ENCODE results near the gene FYB1. TPM values are rescaled to one million over a fixed set of nuclear protein-coding genes. Genes with fewer than 3 reads are reported as not detected.

Gene FYB1
- total RNA-seq, 2 experiments from 2014 or later, result 129 TPM

DNA sequence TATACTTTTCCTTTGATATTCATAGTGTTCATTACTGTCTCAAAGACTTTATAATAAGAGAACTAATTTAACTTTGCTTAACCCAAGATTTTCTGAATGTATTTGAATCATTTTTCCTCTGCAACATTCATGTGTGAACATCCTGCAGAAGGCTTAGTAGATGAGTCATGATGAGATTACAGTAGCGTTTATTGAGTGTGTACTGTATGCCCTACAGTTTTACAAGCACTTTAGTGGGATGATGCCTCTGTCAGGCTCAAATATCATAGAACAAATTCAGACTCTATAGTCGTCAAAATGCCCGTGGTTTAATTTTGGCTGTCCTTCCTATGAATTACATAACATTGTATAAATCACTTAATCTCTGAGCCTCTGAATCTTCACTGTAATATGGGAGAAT lies 41.2 kb downstream of the FYB1 start:
- no peak for DNase-seq
- intact Hi-C loops (cut with micrococcal nuclease), result loop anchor here (1.0 to 10.0 kb wide), 4 partner anchors 9 to 1307 kb away; no protein-coding TSS in a partner anchor
- Mint-ChIP-seq H3K36me3 (ENCODE audit: low read depth) (peaks cover 9% of the 10 kb centered on the region), H3K27ac (peak overlapping the region; percentile 92), H3K4me3 (peak overlapping the region; percentile 75), H3K4me1 (ENCODE audit: low read depth) (peaks cover 95% of the 10 kb centered on the region), H3K27me3 (ENCODE audit: low read depth) (no peaks in the 10 kb centered on the region), H3K9me3 (peaks cover 2% of the 10 kb centered on the region)
- CTCF ChIA-PET, result interaction anchor here (0.6 to 3.7 kb wide), 10 partner anchors 9 to 39 kb away, joined by 3 to 20 read pairs (median 5); no protein-coding TSS in a partner anchor

DNA sequence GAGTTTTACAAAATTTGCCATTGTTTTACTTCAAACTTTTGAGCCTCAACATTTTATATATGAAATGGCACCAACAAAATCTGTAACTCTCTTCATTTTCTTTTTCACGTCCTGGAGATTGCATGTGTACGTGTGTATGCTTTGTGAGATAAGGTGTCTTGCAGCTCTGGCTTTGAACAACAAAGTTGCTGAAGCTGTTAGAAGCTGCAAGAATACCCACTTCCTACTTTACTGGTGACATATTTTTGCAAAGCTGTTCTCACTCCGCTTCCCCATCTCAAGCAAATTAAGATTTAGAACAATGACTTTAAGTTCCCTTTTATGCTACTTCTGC lies 41.8 kb downstream of the FYB1 start:
- peaks cover 95% of the 10 kb centered on the region for H3K4me1 Mint-ChIP-seq (ENCODE audit: low read depth)
- intact Hi-C loops (cut with micrococcal nuclease), result loop anchor here (1.0 to 10.0 kb wide), 4 partner anchors 24 to 1307 kb away; no protein-coding TSS in a partner anchor
- H3K36me3 Mint-ChIP-seq (ENCODE audit: low read depth), result peaks cover 14% of the 10 kb centered on the region
- no peak for DNase-seq
- H3K9me3 Mint-ChIP-seq, result peaks cover 5% of the 10 kb centered on the region
- CTCF ChIA-PET, result interaction anchor here (0.6 to 3.7 kb wide), 13 partner anchors 8 to 106 kb away, joined by 3 to 20 read pairs (median 5); no protein-coding TSS in a partner anchor
- H3K27me3 Mint-ChIP-seq (ENCODE audit: low read depth), result no peaks in the 10 kb centered on the region
- peak overlapping the region; percentile 75 for H3K4me3 Mint-ChIP-seq
- peak overlapping the region; percentile 92 for H3K27ac Mint-ChIP-seq

DNA sequence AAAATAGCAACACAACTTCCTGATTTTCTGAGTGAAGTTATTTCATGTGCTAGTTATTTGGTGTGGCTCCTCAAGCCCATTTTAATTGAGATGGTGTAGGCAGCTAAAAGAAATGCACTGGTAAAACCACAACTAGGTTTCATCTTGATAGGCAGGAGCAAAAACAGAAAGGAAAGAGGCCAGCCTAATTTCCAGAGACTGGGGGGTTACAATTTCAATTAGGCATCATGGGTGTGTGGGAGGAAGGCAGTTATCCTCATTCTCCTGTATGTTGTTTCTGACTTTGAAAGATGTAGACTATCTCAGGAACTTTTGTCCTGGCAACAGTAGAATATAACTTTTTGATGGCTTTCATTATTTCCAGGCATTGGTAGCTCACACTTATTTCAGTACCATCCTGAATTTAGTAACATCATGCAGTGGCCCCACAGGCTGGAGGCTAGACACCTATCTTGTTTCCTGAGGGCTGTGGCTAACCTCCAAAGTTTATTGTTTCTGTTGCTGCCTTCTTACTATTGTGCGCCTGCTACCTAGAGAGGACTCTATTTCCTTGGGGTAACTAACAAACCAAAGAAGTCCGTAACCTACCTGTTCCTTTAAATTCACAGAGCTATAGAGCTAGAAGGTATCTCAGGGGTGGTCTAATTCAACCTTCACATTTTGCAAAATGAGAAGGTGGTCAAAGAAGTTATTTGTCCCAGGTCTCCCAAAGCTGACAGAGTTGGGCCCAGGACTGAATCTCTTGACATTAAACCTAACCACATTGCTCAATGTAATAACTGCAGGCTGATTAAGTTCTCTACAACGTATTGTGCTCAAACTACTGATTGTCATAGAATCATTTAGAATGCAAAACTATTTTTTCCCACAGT lies 42.4 kb downstream of the FYB1 start:
- CTCF ChIA-PET, result interaction anchor here (0.9 to 3.7 kb wide), 14 partner anchors 9 to 106 kb away, joined by 3 to 20 read pairs (median 4); no protein-coding TSS in a partner anchor
- Mint-ChIP-seq H3K4me1 (ENCODE audit: low read depth) (peaks cover 94% of the 10 kb centered on the region), H3K27me3 (ENCODE audit: low read depth) (no peaks in the 10 kb centered on the region), H3K4me3 (peak overlapping the region; percentile 75), H3K27ac (peak overlapping the region; percentile 92), H3K9me3 (peaks cover 5% of the 10 kb centered on the region), H3K36me3 (ENCODE audit: low read depth) (peaks cover 14% of the 10 kb centered on the region)
- peak; percentile 65 for DNase-seq
- intact Hi-C loops (cut with micrococcal nuclease), result loop anchor here (1.0 to 10.0 kb wide), 4 partner anchors 24 to 1308 kb away; no protein-coding TSS in a partner anchor

DNA sequence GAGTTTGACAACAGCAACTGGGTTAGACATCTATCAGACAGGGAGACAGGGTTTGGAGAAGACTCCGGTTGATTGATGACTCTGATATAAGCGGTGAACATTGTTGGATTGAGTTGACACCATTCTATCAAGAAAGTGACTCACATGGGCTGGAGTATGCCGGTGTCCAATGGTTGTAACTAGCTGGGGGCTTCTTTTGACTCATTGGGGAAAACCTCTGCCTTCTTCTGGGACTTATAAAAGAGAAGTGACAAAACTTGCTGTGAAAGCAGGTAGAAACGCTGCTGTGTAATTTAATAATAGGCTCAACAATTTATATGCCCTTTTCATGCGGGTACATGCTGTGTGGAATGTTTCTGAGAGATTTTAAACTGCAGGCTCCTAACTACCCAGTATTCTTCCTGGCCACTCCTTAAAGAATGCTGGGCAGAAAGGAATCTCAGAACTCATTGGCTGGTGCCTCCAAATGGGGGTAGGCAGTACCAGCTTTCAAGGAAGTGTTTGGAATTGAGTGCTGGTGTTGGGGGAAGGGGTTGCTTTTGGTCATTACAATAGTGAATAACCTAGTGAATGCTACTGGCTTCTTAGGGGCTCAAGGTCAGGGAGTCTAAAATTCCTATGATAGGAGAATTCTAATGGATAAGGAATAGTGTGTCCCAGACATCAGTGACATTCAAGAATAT lies 43.9 kb downstream of the FYB1 start:
- peak; percentile 77 for DNase-seq
- Mint-ChIP-seq H3K4me1 (ENCODE audit: low read depth) (peaks cover 95% of the 10 kb centered on the region), H3K36me3 (ENCODE audit: low read depth) (peaks cover 14% of the 10 kb centered on the region), H3K27ac (peak overlapping the region; percentile 92), H3K4me3 (peak overlapping the region; percentile 53), H3K27me3 (ENCODE audit: low read depth) (no peaks in the 10 kb centered on the region), H3K9me3 (peaks cover 5% of the 10 kb centered on the region)
- CTCF ChIA-PET, result interaction anchor here (1.0 to 3.7 kb wide), 8 partner anchors 10 to 37 kb away, joined by 3 to 20 read pairs (median 5); no protein-coding TSS in a partner anchor
- intact Hi-C loops (cut with micrococcal nuclease), result loop anchor here (1.0 to 10.0 kb wide), 4 partner anchors 11 to 1309 kb away; no protein-coding TSS in a partner anchor

DNA sequence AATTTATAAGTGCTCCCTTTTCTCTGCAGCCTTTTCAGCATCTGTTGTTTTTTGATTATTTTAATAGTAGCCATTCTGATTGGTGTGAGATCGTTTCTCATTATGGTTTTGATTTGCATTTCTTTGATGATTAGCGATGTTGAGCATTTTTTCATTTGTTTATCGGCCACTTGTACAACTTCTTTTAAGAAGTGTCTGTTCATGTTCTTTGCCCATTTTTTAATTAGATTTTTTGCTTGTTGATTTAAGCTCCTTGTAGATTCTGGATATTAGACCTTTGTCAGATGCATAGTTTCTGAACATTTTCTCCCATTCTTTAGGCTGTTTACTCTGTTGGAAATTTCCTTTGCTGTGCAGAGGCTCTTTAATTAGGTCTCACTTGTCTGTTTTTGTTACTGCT lies 46.3 kb downstream of the FYB1 start:
- peak overlapping the region; percentile 92 for H3K27ac Mint-ChIP-seq
- intact Hi-C loops (cut with micrococcal nuclease), result loop anchor here (10.0 kb wide), 2 partner anchors 1102 to 1312 kb away; no protein-coding TSS in a partner anchor

DNA sequence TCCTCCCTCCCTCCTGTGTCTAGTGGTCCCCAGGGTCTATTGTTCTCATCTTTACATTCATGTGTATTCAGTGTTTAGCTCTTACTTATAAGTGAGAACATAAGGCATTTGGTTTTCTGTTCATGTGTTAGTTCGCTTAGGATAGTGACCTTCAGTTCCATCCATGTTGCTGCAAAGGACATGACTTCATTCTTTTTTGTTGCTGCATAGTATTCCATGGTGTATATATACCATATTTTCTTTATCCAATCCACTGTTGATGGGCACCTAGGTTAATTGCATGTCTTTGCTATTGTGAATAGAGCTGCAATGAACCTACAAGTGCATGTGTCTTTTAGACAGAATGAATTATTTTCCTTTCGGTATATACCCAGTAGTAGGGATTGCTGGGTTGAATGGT lies 46.8 kb downstream of the FYB1 start:
- no peak overlapping the region for H3K4me3 Mint-ChIP-seq
- H3K36me3 Mint-ChIP-seq (ENCODE audit: low read depth), result peaks cover 23% of the 10 kb centered on the region
- no peaks in the 10 kb centered on the region for H3K27me3 Mint-ChIP-seq (ENCODE audit: low read depth)
- CTCF ChIA-PET, result interaction anchor here (1.3 kb wide), 1 partner anchor 92 kb away, joined by 4 read pairs; no protein-coding TSS in a partner anchor
- H3K4me1 Mint-ChIP-seq (ENCODE audit: low read depth), result peaks cover 93% of the 10 kb centered on the region
- intact Hi-C loops (cut with micrococcal nuclease), result loop anchor here (10.0 kb wide), 2 partner anchors 1102 to 1312 kb away; no protein-coding TSS in a partner anchor
- peaks cover 5% of the 10 kb centered on the region for H3K9me3 Mint-ChIP-seq
- no peak for DNase-seq
- H3K27ac Mint-ChIP-seq, result no peak overlapping the region

More for the DNA sequence above, 46.3 kb downstream of the FYB1 start:
- H3K27me3 Mint-ChIP-seq (ENCODE audit: low read depth), result no peaks in the 10 kb centered on the region
- H3K4me1 Mint-ChIP-seq (ENCODE audit: low read depth), result peaks cover 93% of the 10 kb centered on the region
- CTCF ChIA-PET, result interaction anchor here (0.7 kb wide), 1 partner anchor 369 kb away, joined by 5 read pairs; no protein-coding TSS in a partner anchor
- H3K9me3 Mint-ChIP-seq, result peaks cover 5% of the 10 kb centered on the region
- peaks cover 23% of the 10 kb centered on the region for H3K36me3 Mint-ChIP-seq (ENCODE audit: low read depth)
- H3K4me3 Mint-ChIP-seq, result no peak overlapping the region
- no peak for DNase-seq

DNA sequence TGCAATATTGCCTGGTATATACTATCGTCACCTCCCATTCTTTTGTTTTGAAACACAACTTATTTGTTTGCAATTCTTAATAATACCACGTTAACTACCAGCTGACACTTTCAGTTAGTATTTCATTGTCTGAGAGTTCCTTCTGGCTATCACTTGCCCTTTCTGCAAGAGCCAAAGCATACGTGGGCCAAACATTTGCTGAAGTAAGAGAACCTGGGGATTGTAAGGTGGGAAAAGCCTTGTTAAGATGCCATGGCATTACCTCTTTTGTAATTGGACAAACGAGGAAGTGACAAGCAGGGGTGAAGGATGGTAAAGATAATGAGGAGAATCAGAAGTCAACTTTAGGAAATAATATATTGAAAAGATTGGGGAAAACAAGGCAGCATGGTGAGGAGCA lies 47.7 kb downstream of the FYB1 start:
- H3K9me3 Mint-ChIP-seq, result peaks cover 5% of the 10 kb centered on the region
- CTCF ChIA-PET, result interaction anchor here (0.6 to 1.5 kb wide), 3 partner anchors 16 to 91 kb away, joined by 3 to 6 read pairs (median 4); no protein-coding TSS in a partner anchor
- H3K27ac Mint-ChIP-seq, result peak overlapping the region; percentile 65
- peaks cover 93% of the 10 kb centered on the region for H3K4me1 Mint-ChIP-seq (ENCODE audit: low read depth)
- no peak for DNase-seq
- intact Hi-C loops (cut with micrococcal nuclease), result loop anchor here (10.0 kb wide), 2 partner anchors 1103 to 1313 kb away; no protein-coding TSS in a partner anchor
- H3K4me3 Mint-ChIP-seq, result no peak overlapping the region
- H3K27me3 Mint-ChIP-seq (ENCODE audit: low read depth), result no peaks in the 10 kb centered on the region
- H3K36me3 Mint-ChIP-seq (ENCODE audit: low read depth), result peaks cover 24% of the 10 kb centered on the region

DNA sequence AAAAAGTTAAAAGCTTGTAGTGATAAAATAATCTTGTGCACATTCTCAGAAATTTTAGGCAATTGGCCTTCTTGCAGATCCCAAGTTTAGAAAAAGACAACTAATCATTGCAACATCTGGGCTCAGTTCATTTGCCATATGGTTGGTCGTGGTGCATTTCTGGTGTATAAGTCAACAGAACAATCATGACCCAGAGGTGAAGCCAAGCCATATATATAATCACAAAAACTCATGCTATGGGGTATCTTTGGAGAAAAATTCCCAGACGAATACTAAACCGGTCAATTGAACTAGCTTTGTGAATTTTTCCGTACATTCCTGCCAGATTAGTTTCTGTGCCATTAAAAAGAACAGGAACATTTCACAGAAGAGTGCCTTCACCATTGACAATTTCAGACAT lies 50.3 kb downstream of the FYB1 start:
- CTCF ChIA-PET, result interaction anchor here (0.7 to 1.8 kb wide), 3 partner anchors 9 to 32 kb away, joined by 3 to 5 read pairs (median 4); no protein-coding TSS in a partner anchor
- H3K36me3 Mint-ChIP-seq (ENCODE audit: low read depth), result peaks cover 25% of the 10 kb centered on the region
- peaks cover 93% of the 10 kb centered on the region for H3K4me1 Mint-ChIP-seq (ENCODE audit: low read depth)
- peak overlapping the region; percentile 44 for H3K4me3 Mint-ChIP-seq
- no peaks in the 10 kb centered on the region for H3K27me3 Mint-ChIP-seq (ENCODE audit: low read depth)
- peaks cover 5% of the 10 kb centered on the region for H3K9me3 Mint-ChIP-seq
- intact Hi-C loops (cut with micrococcal nuclease), result no loop called here
- H3K27ac Mint-ChIP-seq, result peak overlapping the region; percentile 83
- no peak for DNase-seq

DNA sequence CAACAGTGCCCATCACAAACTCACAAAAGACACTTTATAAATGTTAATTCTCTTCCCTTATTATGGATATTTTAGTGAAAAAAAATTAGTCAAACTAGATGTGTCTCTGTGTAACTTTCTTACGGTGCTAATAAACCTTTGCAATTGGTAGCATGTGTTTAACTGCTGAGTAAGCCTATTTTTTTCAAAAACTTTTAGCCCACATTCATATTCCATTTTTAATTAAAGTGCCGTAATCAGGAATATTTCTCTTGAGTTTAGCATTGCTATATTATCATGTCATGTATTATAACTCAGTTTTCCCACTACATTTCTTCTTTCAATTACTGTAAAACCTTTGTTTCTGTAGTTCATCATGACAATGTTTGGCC lies 51.4 kb downstream of the FYB1 start:
- no peak for DNase-seq
- peak overlapping the region; percentile 96 for H3K27ac Mint-ChIP-seq
- CTCF ChIA-PET, result no interaction called here
- H3K4me1 Mint-ChIP-seq (ENCODE audit: low read depth), result peaks cover 93% of the 10 kb centered on the region
- peak overlapping the region; percentile 57 for H3K4me3 Mint-ChIP-seq
- H3K36me3 Mint-ChIP-seq (ENCODE audit: low read depth), result peaks cover 21% of the 10 kb centered on the region
- no peaks in the 10 kb centered on the region for H3K27me3 Mint-ChIP-seq (ENCODE audit: low read depth)
- peaks cover 2% of the 10 kb centered on the region for H3K9me3 Mint-ChIP-seq
- intact Hi-C loops (cut with micrococcal nuclease), result no loop called here

DNA sequence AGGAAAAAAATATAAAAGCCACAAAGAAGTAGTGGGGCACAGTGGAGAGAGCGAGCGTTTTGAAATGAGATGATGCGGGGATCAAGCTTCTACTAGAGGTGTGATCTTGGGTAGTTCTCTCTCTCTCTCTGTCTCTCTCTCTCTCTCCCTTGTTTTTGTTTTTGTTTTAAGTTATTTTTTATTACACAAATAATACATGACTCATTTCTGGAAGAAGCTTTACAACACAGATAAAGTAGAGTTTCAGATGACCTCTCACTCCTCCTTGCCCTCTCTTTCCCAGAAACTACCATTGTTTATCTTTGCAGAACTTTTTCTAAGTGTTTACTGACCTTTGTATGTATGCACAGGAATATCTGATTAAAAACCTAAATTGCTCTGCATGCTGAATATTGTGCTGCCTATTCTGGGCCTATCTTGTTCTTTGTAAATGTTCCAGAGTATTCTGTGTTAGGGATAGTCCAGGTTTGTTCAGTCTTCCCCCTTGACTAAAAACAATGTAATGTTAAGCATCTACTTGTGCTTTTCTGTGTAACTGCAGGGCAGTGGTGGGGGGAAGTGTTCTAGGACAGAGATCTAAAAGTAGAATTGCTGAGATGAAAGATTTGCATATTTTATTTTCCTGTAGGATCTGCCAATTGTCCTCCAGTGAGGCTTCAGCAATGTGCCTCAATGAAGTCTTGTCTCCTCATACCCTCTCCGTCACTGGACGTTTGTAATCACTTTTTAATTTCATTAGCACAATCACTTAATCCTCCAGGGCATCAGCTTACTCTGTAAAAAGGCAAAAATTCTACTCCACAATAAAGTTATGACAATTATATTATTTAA lies 52.0 kb downstream of the FYB1 start:
- no peaks in the 10 kb centered on the region for H3K27me3 Mint-ChIP-seq (ENCODE audit: low read depth)
- CTCF ChIA-PET, result interaction anchor here (1.4 kb wide), 1 partner anchor 116 kb away, joined by 3 read pairs; no protein-coding TSS in a partner anchor
- peaks cover 89% of the 10 kb centered on the region for H3K4me1 Mint-ChIP-seq (ENCODE audit: low read depth)
- peak overlapping the region; percentile 57 for H3K4me3 Mint-ChIP-seq
- peak overlapping the region; percentile 96 for H3K27ac Mint-ChIP-seq
- peaks cover 18% of the 10 kb centered on the region for H3K36me3 Mint-ChIP-seq (ENCODE audit: low read depth)
- no peaks in the 10 kb centered on the region for H3K9me3 Mint-ChIP-seq
- intact Hi-C loops (cut with micrococcal nuclease), result no loop called here
- no peak for DNase-seq

Measured in activated naive CD4-positive, alpha-beta T cell treated with anti-CD3 and anti-CD28 coated beads for 36 hours (primary cell).